K562 (cell line): ENCODE measurements around the gene CNPY4. TPM values are rescaled to one million over a fixed set of nuclear protein-coding genes. Genes with fewer than 3 reads are reported as not detected.

Experiments used
- CBX3 ChIP-seq, 2 experiments: IDR thresholded peaks; 1 replicate in 1 of 2; 2 replicates in 1 of 2; pipeline ENCODE4 v1.6.1; 2012; ENCODE audit warnings: inconsistent platforms in 2 of 2, low read length in 2 of 2, borderline replicate concordance in 1 of 2, control low read depth in 1 of 2
- CHD2 ChIP-seq: IDR thresholded peaks from 2 replicates; pipeline ENCODE4 v1.6.1; 2011; ENCODE audit warnings: low read depth, low read length
- DIDO1 ChIP-seq: fragments of 450-650 bp; IDR thresholded peaks from 2 replicates; pipeline ENCODE4 v1.6.1; 2016; ENCODE audit warnings: low read depth, missing biosample characterization, missing genetic modification characterization
- ELF2 ChIP-seq: fragments of 250-450 bp; sonication (Bioruptor Pico); IDR thresholded peaks from 2 replicates; pipeline ENCODE4 v1.5.0; 2021; ENCODE audit warnings: mild to moderate bottlenecking
- EZH2 ChIP-seq: IDR thresholded peaks from 2 replicates; pipeline ENCODE4 v1.6.1; 2012; ENCODE audit warnings: low read depth, mild to moderate bottlenecking, inconsistent platforms, low read length, borderline replicate concordance
- HIVEP1 ChIP-seq: fragments of 250-450 bp; sonication (Bioruptor Pico); IDR thresholded peaks from 2 replicates; pipeline ENCODE4 v1.4.0; 2020; ENCODE audit warnings: mild to moderate bottlenecking
- MAZ ChIP-seq, 2 experiments: fragments of 450-650 bp in 1 of 2; sonication (generic) in 1 of 2; formaldehyde crosslinking; IDR thresholded peaks in 1 of 2; conservative IDR thresholded peaks in 1 of 2; 2 replicates each; pipeline versions ENCODE4 v1.4.0 to v1.5.0; 2020; ENCODE audit warnings: mild to moderate bottlenecking in 1 of 2, missing genetic modification reagents in 1 of 2
- MLLT1 ChIP-seq, 2 experiments: fragments of 450-650 bp; IDR thresholded peaks; 2 replicates each; pipeline ENCODE4 v1.6.1; 2016
- MLX ChIP-seq, 2 experiments: fragments of 450-650 bp in 1 of 2; sonication (generic) in 1 of 2; formaldehyde crosslinking; conservative IDR thresholded peaks; 2 replicates each; pipeline versions ENCODE4 v1.4.0 to v1.8.1; 2020 to 2022; ENCODE audit warnings: mild to moderate bottlenecking in 1 of 2, missing genetic modification reagents in 1 of 2
- MXI1 ChIP-seq: IDR thresholded peaks from 2 replicates; pipeline ENCODE4 v1.6.1; 2011; ENCODE audit warnings: low read depth, mild to moderate bottlenecking, improper control_type of control experiment, low read length
- PML ChIP-seq: IDR thresholded peaks from 2 replicates; pipeline ENCODE4 v1.6.1; 2012; ENCODE audit warnings: low read length, inconsistent platforms
- POLR2B ChIP-seq: fragments of 450-650 bp; IDR thresholded peaks from 2 replicates; pipeline ENCODE4 v1.6.1; 2018; ENCODE audit warnings: low read depth; ENCODE audit not compliant: partially characterized antibody
- POLR2G ChIP-seq: fragments of 200-400 bp; formaldehyde crosslinking; IDR thresholded peaks from 2 replicates; pipeline ENCODE4 v1.6.1; 2017; ENCODE audit warnings: low read depth, mild to moderate bottlenecking, antibody characterized with exemption, low read length, moderate library complexity
- RBBP5 ChIP-seq: fragments of 200-600 bp; sonication (generic); IDR thresholded peaks from 2 replicates; pipeline ENCODE4 v1.6.1; 2012; ENCODE audit warnings: borderline replicate concordance, mild to moderate bottlenecking, low read length, control low read depth, inconsistent platforms; ENCODE audit not compliant: insufficient read depth, poor library complexity, severe bottlenecking
- TBP ChIP-seq: optimal IDR thresholded peaks from 2 replicates; pipeline ENCODE3; 2011; ENCODE audit warnings: low read depth, low read length, improper control_type of control experiment
- TFE3 ChIP-seq: fragments of 450-650 bp; formaldehyde crosslinking; IDR thresholded peaks from 2 replicates; pipeline ENCODE4 v1.4.0; 2020; ENCODE audit warnings: mild to moderate bottlenecking, mixed read lengths
- ZBTB1 ChIP-seq: sonication (generic); formaldehyde crosslinking; IDR thresholded peaks from 2 replicates; pipeline ENCODE4 v1.8.1; 2023; ENCODE audit warnings: missing genetic modification reagents, low read depth, mild to moderate bottlenecking, borderline replicate concordance
- ZNF57 ChIP-seq: fragments of 450-650 bp; formaldehyde crosslinking; IDR thresholded peaks from 2 replicates; pipeline ENCODE4 v1.4.0; 2020; ENCODE audit warnings: mild to moderate bottlenecking, moderate library complexity
- ZNF75A ChIP-seq: fragments of 450-650 bp; formaldehyde crosslinking; IDR thresholded peaks from 2 replicates; pipeline ENCODE4 v1.4.0; 2020; ENCODE audit warnings: mild to moderate bottlenecking
- ZNF780A ChIP-seq: fragments of 250-450 bp; sonication (Bioruptor Pico); IDR thresholded peaks from 2 replicates; pipeline ENCODE4 v1.5.0; 2021; ENCODE audit warnings: mild to moderate bottlenecking
- ZNF785 ChIP-seq: fragments of 250-450 bp; sonication (Bioruptor Pico); IDR thresholded peaks from 2 replicates; pipeline ENCODE4 v1.4.0; 2020; ENCODE audit warnings: mild to moderate bottlenecking
- ZSCAN32 ChIP-seq: fragments of 450-650 bp; formaldehyde crosslinking; IDR thresholded peaks from 2 replicates; pipeline ENCODE4 v1.4.0; 2020; ENCODE audit warnings: mild to moderate bottlenecking, moderate library complexity
- polyA plus RNA-seq, 8 experiments: library from polyadenylated mRNA; depleted of rRNA in 4 of 8; stranded (reverse) in 5 of 8; unstranded in 3 of 8; fragments of >200 nt; fragmentation: Nextera tagmentation in 2 of 8; fragmentation: Illumina TruSeq in 1 of 8; extraction: Ambion mirVana in 2 of 8; extraction: Trizol in 1 of 8; gene quantifications; 2 replicates each; pipeline versions ENCODE4 v1.2.1 to v1.2.3, GENCODE V29; 2011 to 2014; ENCODE audit warnings: inconsistent platforms in 1 of 8, missing spikeins in 1 of 8
- total RNA-seq, 7 experiments: library from RNA; depleted of rRNA in 6 of 7; stranded (reverse); fragments of >200 nt in 6 of 7; fragmentation: Illumina TruSeq in 2 of 7; extraction: Trizol in 2 of 7; gene quantifications; 2 replicates each; pipeline versions ENCODE4 v1.2.1 to v1.2.3, GENCODE V29; 2011 to 2021; ENCODE audit warnings: low replicate concordance in 1 of 7
- TF ChIP-seq, protein P1 (sequence below): sonication (generic); formaldehyde crosslinking; IDR thresholded peaks from 2 replicates; pipeline ENCODE4 v1.8.1; 2023; ENCODE audit warnings: mild to moderate bottlenecking, missing genetic modification reagents

CNPY4 gene
- total and polyA plus RNA-seq, 9 of the 15 experiments (the other 6 are each of a cell fraction or from before 2014, with no cell fraction given), result 1.9 to 11.2 (median 7.0) TPM

GRCh38 chr7:100119072-100119969, at the start of gene CNPY4, which contains the start of gene TAF6 (continued):
- TF ChIP-seq MAZ (CRISPR knock-in tag; conservative IDR thresholded peaks at IDR 0.05 in 1 of 2, IDR thresholded peaks at IDR 0.05 in 1 of 2) (peak; percentile 97 to 99), ZNF75A (CRISPR knock-in tag) (no peak), ZNF57 (CRISPR knock-in tag) (0 out of 2 replicates have a peak, but pooled peaks have one; percentile 72), MLLT1 (IDR thresholded peaks at IDR 0.05) (peak in 1 of 2 experiments; percentile 54; a peak in 2 of 4 replicates), EZH2 (no peak), RBBP5 (peak; percentile 73), ZNF785 (CRISPR knock-in tag) (no peak), MLX (CRISPR knock-in tag; conservative IDR thresholded peaks at IDR 0.05) (peak in 1 of 2 experiments; percentile 88; a peak in 2 of 4 replicates), PML (peak; percentile 86), POLR2G (peak; percentile 90), MXI1 (peak; percentile 95), ZNF780A (CRISPR knock-in tag) (no peak), TFE3 (CRISPR knock-in tag) (no peak), CBX3 (IDR thresholded peaks at IDR 0.05; ENCODE audit: borderline replicate concordance in 1 of 2, low read length in 2 of 2) (peak in 1 of 2 experiments; percentile 30; a peak in 1 of 3 replicates), DIDO1 (tag) (peak; percentile 66), HIVEP1 (CRISPR knock-in tag) (peak; percentile 86; the same call in 1 of the 2 replicates), TBP (peak; percentile 98), ZBTB1 (peak; percentile 81), CHD2 (peak; percentile 28; the same call in 1 of the 2 replicates), POLR2B (peak; percentile 93), ELF2 (CRISPR knock-in tag) (peak; percentile 56), ZSCAN32 (0 out of 2 replicates have a peak, but pooled peaks have one; percentile 63)
- TF ChIP-seq, protein P1, sequence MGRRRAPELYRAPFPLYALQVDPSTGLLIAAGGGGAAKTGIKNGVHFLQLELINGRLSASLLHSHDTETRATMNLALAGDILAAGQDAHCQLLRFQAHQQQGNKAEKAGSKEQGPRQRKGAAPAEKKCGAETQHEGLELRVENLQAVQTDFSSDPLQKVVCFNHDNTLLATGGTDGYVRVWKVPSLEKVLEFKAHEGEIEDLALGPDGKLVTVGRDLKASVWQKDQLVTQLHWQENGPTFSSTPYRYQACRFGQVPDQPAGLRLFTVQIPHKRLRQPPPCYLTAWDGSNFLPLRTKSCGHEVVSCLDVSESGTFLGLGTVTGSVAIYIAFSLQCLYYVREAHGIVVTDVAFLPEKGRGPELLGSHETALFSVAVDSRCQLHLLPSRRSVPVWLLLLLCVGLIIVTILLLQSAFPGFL (CRISPR knock-in tag), result peak; percentile 98
